ENCODE results near the gene CXCL14.

- TF ChIP-seq CTCF (conservative IDR thresholded peaks at IDR 0.05 in 1 of 2, IDR thresholded peaks at IDR 0.05 in 1 of 2; ENCODE audit: low read depth in 1 of 2, low read length in 2 of 2) = no peak
- TF ChIP-seq EZH2 (IDR thresholded peaks at IDR 0.05; ENCODE audit: low read length, missing control alignments) = no peak
Observed at GRCh38 chr5:135582099-135582781, 3.4 kb upstream of the CXCL14 start.

All from fibroblast of lung (primary cell).